HG03095 (cell line): Measurements from ENCODE around the gene RDH14.

Experiments used
- ATAC-seq: cut with Tn5 transposase; IDR thresholded peaks from one replicate; pipeline ENCODE4 v1.9.1; 2021; ENCODE audit warnings: moderate library complexity; ENCODE audit not compliant: unreplicated experiment

The RDH14 gene, protein sequence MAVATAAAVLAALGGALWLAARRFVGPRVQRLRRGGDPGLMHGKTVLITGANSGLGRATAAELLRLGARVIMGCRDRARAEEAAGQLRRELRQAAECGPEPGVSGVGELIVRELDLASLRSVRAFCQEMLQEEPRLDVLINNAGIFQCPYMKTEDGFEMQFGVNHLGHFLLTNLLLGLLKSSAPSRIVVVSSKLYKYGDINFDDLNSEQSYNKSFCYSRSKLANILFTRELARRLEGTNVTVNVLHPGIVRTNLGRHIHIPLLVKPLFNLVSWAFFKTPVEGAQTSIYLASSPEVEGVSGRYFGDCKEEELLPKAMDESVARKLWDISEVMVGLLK

DNA sequence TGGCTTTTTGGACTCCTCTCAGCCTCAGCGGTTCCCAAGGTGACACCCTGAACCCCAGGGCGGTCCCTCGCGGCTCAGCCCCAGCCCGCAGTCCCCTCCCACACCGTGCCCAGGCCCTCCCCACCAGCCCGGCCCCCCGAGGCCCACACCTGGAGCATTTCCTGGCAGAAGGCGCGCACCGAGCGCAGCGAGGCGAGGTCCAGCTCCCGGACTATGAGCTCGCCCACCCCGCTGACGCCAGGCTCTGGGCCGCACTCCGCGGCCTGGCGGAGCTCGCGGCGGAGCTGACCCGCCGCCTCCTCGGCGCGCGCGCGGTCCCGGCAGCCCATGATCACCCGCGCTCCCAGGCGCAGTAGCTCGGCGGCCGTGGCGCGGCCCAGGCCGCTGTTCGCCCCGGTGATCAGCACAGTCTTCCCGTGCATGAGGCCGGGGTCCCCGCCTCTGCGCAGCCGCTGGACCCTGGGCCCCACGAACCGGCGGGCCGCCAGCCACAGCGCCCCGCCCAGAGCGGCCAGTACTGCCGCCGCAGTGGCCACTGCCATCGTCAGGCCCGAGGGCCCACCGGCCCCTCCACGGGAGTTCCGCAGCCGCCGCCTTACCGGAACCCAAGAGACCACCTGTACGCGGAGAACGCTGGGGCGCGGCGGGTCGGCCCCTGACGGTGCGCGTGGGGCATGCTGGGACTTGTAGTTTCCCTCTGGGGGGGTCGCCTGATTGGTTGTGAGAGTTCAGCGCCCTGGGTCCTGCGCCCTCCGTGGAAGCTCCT is at the start of gene RDH14:
Gene RDH14 (minus strand): TSS at position 623 of the 766 bp plus-strand sequence. CDS start 81 bp downstream, at position 542.
- peak; percentile 94 for ATAC-seq

DNA sequence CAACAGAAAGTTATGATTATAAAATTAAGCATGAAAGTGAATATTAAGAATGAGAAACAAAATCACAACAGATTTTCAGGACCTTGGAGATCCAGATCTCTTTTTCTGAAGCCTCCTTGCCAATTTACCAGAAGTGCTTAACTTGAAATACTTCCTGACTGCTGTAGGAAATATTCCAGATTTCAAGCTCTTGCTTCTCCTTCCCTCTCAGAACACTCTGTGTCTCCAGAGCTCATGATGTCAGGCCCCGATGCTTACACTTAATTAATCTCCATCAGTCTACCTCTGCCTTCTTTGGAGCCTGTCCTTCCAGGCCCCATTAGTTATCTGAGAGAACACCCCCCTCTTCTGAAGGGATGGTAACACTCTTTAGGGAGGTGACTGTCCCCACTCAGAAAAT is 49.6 kb upstream of the RDH14 start:
- ATAC-seq: no peak

DNA sequence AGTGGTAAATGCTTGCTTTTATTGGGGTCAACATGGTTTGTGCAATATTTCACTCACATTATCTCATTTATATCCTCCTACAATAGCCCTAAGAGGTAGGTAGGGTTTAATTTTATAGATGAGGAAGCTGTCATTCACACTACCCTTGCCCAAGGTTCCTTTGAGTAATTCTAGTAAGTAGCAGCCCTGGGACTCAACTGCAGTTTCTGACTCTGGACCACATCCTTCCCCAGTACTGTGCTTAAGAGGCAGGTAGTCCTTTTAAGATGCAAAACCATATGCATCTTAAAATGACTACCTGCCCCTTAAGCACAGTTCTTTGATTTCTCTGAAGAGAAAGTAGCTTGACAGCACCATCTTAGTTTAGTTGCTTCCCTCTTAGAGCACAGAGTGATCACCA is 44.7 kb upstream of the RDH14 start:
- ATAC-seq: peak; percentile 69

DNA sequence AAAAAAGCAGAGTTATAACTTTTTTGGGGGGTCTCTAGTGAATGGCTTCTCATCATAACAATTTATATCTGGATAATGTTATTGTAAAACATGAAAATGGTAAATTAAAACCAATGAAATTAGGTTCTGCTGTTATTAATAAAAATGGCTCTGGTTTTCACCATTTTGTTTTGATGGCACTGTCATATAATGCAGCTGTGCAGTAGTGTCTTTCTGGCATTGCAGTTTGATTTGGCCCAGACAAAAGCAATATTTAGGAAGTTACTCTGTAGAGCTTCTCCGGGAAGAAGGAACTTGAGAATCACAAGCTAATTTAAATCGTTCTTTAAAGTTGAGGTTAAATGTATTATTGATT is 44.1 kb upstream of the RDH14 start:
- ATAC-seq: no peak

DNA sequence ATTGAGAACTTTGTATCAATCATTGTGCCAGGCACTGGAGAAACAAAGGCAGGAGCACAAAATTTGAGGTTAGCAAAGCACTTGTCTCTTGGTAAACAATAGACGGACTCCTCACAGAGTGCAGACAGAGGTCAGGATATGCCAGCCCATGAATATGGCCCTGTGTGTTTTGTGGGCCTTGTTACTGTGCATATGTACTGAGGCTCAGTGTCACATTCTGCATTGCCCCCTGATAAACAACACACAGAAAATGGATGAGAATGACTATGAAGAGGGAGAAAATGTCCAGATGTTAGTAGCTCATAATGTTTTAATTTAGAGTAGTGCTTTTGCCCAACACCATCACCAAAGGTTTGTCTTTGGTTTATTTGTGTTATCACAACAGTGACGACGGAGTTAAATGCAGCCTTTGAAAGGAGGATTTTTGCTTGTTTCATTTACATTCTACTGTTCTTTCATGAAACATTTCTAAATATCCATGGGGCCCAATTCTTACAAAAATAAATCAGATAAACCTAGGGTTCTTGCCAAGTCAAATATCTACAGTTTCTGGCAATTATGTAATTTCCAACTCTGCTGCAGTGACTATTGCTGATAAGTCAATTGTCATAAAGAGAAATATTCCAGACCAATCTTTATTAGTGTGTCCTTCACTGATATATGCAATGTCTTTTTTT is 43.5 kb upstream of the RDH14 start:
- no peak for ATAC-seq

DNA sequence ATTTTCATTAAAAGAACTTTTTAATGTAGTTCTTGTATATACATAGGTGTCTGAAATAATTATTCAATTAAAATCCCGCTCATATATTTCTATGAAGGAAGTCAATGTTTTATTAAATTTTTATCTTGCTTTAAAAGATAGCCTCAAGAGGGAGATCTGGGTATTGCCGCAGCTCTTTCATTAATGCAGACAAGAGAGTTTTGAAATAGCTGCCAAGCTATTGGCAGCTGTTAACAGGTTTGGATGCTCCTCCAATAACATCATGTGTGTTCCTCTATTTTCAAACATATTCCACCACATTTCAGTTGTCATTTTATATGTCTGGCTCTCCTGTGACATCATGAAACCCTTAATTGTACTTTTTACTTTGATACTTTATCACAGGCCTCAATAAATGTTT is 41.8 kb upstream of the RDH14 start:
- no peak for ATAC-seq

DNA sequence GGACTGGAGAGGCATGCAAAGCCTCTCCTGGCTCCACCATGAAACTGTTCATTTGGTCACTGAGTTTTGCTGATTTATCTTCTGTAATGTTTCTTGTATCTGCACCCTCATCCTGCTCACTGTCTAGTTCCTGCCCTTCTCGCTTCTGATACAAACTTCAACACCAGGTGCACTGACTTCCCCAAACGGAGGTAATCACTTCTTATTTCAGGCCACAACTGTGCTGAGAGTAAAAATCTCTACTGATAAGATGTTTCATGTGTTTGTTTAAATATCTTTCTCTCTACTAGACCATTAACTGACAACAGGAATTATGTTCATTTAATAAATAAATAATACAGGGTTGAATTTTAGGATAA is 39.8 kb upstream of the RDH14 start:
- ATAC-seq: peak; percentile 58

DNA sequence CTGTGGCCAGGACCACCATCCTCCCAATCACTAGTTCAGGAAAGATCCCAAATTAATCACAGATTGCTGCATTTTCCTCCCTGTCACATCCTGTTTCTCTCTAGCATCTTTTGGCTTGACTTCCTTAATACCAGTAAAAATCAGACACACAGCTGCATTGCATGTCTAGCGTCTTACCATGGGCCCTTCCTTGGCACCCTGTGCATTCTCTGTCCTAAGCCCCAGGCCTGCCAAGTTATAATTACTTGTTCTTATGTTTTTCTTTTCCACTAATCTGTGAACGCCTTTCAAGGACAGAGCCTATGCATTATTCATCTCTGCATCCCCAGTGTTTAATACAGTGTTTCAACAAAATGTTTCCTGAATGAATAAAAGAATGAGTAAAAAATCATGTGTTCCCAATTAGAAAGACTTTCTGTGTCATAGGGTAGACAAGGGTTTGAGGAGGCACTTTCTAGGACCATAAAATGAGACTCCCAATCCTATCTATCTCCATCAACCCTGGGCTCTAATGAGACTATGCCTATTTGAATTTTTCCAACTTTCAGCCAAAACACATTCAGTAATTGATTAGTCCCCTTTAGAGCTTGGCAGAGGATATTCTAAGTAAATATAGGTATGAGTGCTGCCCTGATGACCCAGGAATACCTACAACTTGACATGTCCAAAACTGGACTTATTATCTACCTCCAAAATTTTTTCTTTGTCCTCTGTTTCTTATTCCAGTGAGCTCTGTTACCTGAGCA is 39.2 kb upstream of the RDH14 start:
- ATAC-seq: no peak

DNA sequence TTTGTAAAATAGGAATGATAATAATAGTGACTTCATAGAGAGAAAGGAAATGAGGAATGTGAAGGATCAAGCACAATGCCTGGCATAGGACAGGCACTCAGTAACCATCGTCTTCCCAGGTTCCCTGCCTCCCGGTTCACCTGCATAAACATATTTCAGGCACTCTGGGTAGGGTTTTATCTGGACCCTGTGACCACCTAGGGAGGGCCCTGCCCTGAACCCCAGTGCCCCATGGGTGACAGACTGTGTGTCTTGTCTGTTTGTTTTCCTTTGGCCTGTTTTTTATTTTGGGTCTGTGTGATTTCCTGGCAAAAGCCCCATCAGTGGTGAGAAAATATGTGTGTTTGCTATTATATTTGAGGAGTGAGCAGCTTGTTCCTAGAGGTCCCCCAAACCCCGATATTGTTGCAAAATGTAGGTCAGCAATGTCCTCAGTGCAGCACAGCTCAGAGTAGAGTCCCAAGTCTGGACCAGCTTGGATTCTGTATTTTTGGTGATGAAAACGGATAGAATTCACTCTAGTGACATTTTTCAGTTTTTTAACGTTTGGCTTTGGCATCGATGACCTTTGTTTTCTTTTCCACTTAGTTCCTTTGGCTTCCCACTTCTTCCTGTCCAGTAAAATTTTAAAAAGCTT is 38.5 kb upstream of the RDH14 start:
- no peak for ATAC-seq

DNA sequence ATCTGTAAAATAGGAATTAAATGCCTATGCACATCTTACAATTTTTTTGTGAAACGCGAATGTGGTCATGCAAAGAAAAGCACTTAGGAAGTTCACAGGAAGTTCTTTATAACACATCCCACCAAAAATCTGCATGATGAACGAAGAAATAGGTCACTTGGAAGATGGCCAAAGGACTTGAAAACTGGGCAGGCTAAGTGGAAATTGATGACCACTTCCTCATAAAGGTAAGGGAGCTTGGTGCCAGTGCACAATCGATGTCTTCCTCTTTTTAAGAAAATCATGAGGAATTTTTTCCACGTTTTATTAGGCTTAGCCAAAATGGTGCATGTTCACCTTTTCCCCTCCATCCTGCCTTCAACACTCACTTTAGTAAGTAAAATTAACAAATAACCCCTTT is 37.2 kb upstream of the RDH14 start:
- no peak for ATAC-seq

DNA sequence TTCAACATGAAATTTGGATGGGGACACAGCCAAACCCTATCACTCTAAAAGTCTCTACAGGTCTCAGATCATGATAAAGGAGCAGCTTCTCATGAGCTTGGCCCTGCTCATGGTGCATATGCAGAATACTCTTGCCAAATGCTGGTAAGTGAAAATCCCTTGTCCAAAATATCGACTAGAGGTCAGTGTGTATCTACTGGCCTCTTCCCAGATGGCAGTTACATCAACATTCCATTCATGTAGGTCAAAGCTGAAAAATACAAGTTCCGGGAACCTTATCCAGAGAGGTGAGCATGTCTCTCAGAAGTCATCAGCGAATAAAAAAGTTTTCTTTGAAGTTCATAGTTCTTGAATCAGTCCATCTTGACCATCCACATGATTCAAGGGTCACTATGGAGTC is 36.5 kb upstream of the RDH14 start:
- ATAC-seq: no peak

DNA sequence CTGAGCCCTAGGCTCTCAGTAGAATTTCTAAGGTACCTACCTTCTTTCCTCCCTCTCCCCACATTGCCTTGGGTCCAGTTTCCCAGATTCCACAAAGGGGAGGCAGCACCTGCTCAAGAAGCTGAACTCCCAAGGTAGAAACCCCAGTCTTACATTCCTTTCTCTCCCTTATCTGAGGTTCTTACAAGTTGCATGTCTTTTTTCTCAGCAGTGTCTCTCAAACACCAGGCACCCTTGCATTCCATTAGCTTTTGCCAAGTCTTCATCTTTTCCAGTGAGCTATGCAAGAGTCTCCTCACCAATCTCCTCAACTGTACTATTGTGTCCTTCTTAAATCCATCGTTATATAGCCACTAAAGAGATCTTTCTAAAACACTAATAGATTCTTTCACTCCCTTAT is 33.0 kb upstream of the RDH14 start:
- no peak for ATAC-seq

DNA sequence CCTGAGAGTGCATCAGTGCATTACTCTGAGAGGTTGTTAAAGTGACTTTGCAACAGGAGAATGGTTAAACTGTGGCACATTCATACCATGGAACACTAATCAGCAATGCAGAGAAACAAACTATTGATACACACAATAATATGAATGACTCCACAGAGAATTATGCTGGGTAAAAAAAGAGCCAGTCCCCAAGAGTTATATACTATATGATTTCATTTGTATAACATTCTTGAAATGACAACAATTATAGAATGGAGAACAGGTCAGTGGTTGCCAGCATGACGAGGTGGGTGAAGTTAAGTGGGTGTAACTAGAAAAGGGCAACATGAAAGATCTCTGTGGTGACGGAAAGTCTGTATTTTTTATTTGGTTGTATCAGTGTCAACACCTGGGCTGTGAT is 31.9 kb upstream of the RDH14 start:
- no peak for ATAC-seq

DNA sequence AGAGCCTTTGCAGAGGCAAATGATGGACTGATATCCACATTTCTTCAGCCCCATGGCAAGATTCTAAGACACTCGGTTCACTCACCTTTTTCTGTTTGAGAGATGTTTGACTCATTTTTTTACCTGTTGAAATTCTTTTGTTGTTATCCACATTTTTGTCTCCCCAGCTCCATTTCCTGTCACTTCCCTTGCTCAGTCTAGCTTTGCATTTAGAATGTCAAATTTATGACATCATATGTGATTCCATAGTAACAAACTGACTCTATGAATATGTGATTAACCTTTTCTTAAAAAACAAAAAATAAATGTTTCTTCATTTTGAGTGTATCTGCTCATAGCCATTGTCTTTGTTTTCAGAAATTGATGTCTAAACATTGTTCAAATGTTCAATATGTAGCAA is 28.9 kb upstream of the RDH14 start, which contains the start of gene NT5C1B:
Gene NT5C1B (minus strand): TSS at position 216 of the 400 bp plus-strand sequence. CDS start 101 bp downstream, at position 115.
- ATAC-seq: no peak

DNA sequence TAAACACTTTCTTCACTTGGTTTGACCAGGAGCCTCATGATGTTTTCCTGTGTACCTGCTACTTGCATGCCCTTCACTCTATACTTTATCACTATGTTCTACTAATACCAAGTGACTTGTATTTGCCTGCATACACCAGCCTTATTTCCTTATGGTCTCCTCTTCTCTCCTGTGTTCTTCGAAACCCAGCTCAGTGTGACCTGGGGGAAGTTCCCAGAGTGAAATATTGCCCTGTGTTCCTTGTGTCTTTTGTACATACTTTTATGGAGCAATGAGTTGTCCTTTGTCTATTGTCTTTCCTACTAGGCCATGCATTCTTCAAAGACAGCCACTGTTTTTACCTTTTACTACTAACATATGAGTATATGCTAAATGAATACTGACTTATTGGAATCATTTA is 28.3 kb upstream of the RDH14 start:
- no peak for ATAC-seq

DNA sequence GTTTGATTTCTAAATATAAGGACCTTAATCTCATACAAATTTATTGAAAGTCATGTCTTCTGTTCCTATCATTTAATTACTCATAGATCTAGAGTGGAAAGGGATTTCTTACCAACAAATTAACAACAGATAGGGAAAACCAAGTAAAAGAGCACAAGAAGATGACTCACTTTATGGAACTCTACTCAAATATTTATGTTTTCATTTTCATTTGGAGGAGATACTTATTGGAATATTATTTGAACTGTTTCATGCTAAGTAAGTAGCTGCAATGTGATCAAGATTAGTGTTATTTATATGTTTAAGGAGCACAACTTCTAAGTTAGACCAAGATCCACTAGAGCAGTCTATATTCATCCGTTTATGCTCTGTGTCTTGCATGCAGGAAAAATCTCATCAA is 27.6 kb upstream of the RDH14 start:
- ATAC-seq: no peak

DNA sequence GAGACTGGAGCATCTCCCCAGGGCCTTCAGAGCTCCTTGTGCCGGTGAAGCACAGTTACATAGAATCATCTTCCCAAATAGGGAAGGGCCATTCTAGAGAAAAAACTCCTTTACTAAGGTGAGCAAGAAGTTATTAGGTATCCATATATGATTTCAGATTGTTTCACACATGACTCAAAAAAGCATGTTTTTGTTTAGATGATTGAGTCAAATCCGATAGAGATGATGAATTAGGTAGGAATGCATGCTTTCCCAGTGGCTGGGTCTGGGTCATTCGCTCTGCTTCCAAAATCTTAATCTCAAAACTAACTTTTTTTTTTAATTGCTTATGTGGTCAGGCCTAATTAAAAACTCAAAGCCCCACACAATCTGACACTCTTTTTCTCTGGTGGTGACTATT is 25.1 kb upstream of the RDH14 start:
- no peak for ATAC-seq

DNA sequence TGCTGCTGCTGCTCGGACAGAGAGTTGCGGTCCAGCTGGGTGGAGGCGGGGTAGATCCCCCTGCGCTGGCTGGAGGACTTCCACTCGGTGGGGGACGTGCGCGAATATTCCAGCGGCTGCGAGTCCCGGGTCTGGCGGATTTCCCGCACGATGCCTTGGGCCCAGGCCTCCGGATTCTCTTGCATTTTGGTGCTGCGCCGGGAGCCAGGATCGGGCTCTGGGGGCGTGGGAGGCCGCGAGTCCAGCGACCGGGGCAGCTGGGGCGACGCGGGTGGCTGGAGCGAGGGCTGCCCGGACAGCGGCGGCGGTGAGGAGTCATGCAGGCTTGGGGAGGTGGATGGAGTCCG is 24.1 kb upstream of the RDH14 start:
- ATAC-seq: no peak

DNA sequence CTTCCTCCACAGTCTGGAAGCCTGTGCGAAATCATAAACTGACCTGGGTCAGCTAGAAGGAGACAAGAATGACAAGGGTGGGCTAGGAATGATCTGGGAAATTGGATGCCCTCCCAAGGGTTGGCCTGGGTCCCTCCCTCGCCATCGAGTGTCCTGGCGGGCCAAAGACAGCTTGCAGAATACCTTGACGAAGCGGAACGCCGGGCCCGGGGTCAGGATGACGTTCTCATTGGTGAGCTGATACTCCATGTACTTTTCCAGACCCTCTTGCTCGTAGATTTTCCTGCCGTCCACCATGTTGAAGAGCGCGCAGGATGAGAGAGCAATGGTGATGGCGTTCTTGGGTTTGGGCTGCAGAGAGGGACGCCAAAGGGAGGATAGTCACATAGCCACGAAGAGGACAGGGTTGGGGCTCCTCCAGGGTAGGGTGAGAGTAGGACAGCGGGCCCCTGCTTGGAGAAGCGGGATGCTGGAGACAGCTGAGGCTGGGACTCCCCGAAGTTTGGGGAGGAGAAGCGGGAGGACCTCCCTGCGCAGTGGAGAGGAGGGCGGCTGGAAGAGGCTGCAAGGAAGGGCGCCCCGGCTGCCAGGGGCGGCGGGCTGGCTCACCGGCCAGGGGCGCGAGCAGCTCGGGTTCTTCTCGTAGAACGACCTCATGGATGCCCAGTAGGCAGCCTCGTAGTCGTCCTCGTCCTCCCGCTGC is 23.6 kb upstream of the RDH14 start:
- ATAC-seq: no peak

DNA sequence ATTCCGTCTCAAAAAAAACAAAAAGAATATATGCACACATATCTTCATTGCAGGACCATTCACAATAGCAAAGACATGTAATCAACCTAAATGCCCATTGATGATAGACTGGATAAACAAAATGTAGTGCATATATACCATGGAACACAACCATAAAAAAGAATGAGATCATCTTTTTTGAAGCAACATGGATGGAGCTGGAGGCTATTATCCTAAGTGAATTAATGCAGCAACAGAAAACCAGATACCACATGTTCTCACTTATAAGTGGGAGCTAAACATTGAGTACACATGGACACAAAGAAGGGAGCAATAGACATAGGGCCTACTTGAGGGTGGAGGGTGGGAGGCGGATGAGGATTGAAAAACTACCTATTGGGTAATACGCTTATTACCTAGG is 20.2 kb upstream of the RDH14 start:
- ATAC-seq: no peak
